HG03575 (cell line): ENCODE measurements around the gene RPS2.
"Not testable (repeated sequence)": the region's sequence is repeated elsewhere in the genome, so short reads cannot be mapped to it uniquely, and the experiment has no call there.

Experiments used
- ATAC-seq: cut with Tn5 transposase; IDR thresholded peaks from one replicate; pipeline ENCODE4 v1.9.1; 2021; ENCODE audit not compliant: unreplicated experiment, insufficient number of reproducible peaks, low FRiP score; ENCODE audit errors: extremely low read depth

RPS2 gene

DNA sequence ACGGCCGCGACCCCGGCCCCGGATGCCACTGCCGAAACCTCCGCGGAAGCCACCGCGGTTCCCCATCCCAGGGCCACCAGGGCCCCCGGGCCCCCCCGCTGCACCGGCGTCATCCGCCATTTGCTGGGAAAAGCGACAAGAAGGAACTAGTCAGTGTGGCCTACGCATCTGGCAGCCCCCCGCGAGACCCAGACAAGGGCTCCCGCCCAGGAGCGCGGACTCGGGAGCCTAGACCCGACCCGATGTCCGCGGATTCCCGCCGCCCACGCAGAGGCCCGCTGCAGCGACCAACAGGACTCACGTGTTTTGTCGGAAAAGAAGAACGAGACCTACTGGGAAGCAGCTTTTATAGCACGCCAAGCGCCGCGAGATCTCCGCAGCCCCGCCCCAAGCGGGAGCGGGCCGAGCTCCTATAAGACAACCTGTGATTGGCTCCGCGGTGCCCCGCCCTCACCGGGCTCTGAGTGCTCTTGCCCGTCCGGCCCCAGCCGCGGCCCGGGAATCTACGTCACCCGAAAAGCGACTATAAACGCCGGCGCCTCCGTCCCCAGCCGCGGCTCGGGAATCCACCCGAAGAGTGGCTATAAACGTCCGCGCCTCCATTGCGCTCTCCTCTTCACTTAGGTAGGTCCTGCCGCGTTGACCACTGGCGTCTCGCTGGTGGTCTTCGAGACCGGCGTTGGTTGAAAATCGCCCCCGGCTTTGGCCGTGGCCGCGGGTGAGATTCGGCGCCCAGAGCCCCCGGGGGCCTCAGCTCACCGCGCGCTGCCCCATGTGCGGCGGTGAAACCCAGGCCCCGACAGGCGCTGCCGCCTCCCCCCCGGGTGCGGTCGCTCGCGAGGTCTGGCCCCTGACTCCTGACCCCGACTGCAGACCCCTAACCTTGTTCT is at the start of gene RPS2:
RPS2 (minus strand) TSS at position 321 of the 890 bp plus-strand sequence; CDS start at position 120, 201 bp downstream.
- no peak for ATAC-seq

DNA sequence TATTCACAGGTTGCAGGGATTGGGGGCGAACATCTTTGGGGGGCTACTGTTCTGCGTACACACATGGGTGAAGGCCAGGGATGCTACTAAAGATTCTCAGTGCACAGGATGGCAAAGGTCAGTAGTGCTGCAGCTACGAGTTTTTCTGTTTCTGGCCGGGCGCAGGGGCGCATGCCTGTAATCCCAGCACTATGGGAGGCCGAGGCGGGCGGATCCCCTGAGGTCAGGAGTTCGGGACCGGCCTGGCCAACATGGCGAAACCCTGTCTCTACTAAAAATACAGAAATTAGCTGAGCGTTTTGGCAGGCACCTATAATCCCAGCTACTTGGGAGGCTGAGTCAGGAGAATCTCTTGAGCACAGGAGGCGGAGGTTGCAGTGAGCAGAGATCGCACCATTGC is 48.9 kb upstream of the RPS2 start:
- ATAC-seq: no peak

DNA sequence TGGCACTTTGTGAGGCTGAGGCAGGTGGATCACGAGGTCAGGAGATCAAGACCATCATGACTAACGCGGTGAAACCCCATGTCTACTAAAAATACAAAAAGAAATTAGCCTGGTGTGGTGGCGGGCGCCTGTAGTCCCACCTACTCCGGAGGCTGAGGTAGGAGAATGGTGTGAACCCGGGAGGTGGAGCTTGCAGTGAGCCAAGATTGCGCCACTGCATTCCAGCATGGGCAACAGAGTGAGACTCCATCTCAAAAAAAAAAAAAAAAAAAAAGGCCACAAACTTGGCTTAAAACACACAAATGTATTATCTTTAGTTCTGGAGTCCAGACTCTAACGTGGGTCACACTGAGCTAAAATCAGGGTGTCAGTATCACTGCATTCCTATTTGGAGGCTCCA is 47.1 kb upstream of the RPS2 start:
- not testable (repeated sequence) for ATAC-seq

DNA sequence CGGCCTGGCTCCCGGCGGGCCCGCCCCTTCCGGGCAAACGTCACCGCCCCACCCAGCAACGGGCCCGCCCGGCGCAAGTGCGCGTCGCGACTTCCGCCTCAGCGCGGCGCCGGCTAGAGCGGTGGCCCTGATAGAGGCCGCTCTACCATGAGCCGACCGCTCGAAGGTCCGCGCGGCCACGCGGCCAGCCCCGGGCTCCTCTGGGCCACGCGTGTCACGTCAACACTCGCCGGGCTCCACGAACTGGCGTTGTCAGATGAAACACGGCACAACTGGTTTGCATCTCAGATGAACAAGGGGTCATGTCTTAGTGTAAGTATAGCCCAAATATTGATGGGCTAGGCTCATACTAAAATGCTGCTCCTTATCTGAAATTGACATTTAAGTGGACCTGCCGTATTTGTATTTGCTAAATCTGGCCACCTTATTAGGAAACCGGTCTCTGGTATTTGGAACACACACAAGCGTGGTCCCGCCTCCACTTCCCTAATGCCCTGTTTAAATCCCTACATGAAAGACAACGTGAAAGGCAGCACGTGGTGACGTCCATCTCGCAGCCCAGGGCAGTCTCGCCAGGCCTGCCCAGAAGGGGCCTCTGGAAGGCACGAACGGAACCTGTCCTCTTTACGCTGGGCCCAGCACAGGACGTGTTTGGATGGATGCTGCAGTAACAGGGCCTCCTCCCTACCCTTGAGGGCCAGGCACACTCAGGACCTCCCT is 45.3 kb upstream of the RPS2 start, which contains the start of gene ZNF598:
ZNF598 (minus strand) TSS at position 31 of the 720 bp plus-strand sequence.
- ATAC-seq: no peak

DNA sequence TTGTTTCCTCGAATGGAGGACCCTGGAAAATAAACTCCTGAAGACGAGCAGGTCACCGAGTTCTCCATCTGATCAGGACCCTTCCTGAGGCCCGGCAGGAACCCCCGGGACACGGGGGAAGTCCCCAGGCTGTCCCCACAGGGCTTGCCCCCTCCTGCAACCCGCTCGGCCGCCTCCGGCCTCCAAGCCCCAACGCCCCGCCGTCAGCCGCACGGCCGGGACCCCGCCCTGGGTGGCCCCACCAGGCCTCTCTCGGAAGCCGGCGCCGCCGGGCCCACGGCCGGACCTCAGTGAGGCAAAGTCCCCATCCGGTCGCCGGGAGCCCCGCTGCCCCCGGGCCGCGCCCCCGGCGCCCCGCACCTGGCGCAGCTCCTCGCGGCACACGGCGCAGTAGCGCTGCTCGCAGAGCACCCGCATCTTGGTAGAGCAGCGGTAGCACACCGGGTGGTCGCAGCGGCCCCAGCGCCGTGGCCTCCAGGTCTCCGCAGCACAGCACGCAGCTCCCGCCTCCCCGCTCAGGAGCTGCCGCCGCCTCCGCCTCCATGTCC is 44.6 kb upstream of the RPS2 start:
- ATAC-seq: no peak

DNA sequence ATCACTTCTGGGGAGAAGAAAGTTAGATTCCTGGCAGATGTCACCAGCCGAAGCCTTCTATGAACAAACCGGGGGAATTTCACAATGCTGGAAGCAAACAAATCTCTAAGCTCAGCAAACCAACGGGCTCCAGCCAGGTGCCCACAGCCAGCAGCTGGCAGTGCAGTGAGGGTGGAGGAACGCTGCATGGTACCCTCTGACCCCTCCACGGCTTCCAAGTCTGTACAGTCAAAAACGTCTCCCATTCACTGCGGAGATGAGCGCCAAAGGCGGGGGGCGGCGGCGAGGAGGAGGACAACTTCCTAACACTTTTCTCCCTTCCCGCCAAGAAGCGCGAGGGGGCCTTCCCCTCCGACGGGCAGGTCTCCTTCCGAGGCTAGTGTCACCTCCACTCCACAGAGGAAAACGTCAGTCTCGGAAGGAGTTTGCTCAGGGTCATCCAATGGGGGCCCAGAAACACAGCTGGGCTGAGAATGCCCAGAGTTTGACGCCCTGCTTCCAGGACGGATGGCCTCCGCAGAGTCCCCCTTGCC is 44.1 kb upstream of the RPS2 start:
- no peak for ATAC-seq

DNA sequence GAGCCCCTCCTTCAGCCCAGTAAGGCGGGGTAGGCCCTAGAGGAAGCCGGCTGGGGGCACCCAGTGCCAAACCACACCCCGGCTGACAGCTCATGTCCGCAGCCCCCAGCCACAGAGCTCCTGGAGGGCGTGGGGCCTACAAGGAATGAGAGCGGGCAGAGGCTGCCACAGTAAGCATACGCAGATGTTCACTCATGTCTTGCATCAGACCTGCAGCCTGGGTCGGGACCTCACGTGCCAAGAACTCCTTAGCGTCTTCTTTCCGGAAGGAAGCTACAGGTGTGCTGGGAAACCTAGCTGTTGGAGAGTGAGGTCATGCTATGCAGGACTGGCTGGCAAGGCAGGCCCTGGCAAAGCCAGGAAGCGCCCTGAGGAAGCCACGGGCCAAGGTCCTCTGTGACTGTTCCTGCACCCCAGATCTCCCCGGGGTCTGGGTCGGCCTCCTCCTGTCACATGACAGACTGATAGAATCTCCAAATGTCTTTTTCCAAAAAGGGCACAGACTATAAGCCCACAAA is 43.4 kb upstream of the RPS2 start:
- no peak for ATAC-seq

DNA sequence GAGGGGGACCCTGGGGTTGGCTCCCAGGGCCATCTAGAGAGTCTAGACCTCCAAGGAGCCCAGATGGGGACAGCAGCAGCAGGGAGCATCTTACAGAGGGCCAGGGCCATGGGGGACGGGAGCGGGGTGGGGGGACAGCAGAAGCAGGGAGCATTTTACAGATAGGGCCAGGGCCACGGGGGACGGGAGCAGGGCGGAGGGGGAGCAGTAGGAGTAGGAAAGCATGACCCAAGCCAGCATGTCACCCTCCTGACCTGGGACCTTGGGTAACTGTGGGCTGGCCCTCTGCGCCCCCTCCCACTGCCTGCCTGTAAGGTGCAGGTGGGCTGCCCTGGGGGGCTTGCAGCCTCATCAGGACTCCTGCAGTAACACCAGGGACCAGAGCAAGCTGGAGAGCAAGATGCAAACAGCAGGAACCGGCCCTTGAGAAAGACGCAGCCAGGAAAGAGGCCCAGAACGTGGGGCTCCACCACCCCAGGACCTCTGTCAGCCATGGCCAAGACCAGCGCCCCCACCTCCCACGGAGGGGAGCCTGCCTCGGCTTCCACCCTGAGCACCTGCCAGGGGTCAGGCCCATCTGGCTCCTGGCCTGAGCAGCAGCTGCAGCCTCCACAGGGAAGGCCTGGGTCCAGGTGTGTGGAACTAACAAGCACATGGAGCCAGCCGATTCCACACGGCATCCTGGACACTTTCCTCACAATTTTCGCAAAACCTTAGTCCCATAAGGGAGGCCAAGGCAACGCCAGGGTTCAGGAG is 42.6 kb upstream of the RPS2 start:
- no peak for ATAC-seq

DNA sequence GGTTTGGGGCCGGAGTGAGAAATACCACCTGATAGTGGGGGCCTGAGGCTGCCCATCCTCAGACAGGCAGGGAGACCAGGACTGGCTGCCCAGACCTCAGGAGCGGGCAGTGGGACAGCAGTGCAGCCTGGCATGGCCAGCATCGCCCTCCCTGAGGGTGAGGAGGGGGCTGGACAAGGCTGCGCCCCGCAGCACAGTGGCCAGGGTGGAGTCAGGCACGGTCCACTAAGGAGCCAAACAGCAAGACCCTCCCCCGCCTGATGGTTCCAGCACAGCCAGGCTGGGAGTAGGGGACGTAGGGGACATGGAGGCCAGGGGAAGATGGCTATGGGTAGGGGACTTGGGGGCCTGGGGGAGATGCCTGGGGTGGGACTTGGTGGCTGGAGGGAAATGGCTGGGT is 41.7 kb upstream of the RPS2 start:
- ATAC-seq: no peak

DNA sequence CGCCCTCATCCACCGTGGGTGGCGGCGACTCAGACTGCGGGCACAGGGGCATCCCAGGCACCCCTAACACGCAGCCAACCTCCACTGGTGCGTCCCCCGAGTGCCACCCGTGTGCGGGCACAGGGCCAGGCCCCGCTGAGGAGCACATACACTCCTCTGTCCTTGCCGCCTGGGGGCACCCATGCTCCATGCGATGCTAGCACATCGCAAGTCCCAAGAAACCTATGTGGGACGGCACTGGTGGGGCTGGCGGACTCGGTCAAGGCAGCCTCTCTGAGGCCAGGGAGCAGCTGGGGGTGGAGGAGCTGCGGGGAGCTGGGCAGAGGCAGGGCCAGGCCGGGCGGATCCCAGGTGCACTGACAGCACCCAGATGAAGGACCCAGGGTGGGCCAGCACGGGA is 41.0 kb upstream of the RPS2 start:
- ATAC-seq: no peak

DNA sequence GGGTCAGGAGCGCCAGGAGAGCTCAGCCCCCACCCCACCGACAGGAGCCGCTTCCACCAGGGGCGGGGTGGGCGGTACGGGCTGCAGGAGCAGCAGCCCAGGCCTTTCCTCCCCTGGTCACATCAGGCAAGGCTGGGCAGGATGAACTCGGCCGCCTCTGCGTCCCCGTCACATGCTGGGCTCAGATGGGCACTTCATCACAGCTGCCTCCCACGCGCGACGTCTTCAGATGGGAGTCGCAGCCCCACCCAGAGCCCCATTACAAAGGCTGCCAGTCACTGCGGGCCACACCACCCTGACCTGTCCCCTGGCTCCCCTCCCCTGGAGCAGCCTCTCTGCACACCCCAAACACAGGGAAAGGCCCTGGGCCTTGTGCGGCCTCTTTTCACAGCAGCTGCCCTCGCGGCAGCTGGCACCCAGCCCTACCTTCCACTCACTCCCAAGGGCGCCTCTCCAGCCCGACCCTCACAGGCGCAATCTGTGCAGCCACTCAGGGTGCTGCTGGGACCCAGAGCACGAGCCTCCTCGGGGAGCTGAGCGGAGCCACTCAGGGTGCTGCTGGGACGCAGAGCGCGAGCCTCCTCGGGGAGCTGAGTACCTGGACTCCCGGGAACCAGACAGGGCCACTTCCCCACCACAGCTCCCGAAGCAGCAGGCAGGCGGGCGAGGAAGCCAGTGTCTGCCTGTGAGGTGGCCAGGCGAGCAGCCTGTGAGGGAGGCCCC is 40.3 kb upstream of the RPS2 start:
- no peak for ATAC-seq

DNA sequence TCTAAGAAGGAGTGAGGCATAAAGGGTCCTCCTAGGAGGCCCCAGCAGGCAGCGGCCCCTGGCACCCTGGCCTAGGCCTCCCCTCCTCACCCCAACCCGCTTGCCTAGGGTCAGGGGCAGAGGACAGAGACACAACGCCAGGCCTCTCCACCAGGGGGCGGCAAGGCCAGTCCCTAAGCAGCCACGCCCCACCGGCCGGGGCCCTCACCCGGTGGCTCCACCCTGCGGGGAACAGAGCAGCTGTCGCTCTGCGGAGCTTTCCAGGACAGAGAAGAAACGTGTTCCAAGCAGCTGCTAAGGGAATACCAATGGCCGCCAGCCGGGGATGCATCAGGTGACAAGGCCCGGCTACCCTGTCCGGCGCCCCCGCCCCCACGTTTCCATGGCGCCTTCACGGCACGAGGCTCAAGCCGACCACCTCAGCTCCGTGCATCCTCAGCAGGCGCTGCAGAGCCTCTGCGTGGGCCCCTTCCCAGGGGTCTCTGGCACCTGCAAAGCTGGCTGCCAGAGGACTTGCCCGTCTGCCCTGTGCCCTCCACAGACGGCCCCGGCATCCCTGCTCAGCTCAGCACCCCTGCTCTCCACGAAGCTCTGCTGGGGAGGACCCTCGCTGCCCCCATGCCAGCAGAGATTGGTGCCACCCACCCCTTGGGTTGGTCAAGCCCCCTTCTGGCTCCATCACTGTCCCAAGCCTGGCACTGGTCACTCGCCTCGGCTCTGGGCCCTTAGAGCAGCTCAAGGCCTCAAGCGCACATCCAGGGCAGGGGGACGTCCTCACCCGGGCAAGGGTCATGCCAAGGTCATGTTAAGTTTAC is 39.4 kb upstream of the RPS2 start:
- no peak for ATAC-seq

DNA sequence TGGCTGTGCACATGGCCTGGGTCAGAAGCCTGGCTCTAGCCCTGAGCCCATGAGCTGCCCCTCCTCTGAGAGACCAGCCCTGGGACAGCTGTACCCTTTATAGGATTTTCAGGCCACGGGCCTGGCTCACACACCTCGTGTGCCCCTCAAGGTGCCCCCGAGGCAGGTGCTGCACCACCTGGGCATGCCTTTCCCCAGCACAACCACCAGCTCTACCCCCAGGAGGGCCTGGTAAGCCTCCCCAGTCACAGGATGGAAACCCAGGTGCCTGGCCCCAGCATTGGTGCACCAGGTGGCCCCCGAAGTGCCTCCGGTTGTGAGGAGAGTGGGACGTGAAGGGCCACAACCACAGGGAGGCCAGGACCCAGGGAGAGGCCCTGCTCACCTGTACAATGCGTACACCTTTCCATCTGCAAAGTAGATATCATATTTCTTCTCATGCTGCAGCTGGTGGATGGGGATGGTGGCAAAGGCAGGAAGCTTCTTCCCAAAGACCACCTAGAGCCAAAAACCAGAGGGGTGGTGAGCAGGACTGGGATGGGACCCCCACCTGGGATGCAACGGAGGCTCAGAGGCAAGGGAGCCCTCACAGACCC is 38.7 kb upstream of the RPS2 start:
- ATAC-seq: no peak

DNA sequence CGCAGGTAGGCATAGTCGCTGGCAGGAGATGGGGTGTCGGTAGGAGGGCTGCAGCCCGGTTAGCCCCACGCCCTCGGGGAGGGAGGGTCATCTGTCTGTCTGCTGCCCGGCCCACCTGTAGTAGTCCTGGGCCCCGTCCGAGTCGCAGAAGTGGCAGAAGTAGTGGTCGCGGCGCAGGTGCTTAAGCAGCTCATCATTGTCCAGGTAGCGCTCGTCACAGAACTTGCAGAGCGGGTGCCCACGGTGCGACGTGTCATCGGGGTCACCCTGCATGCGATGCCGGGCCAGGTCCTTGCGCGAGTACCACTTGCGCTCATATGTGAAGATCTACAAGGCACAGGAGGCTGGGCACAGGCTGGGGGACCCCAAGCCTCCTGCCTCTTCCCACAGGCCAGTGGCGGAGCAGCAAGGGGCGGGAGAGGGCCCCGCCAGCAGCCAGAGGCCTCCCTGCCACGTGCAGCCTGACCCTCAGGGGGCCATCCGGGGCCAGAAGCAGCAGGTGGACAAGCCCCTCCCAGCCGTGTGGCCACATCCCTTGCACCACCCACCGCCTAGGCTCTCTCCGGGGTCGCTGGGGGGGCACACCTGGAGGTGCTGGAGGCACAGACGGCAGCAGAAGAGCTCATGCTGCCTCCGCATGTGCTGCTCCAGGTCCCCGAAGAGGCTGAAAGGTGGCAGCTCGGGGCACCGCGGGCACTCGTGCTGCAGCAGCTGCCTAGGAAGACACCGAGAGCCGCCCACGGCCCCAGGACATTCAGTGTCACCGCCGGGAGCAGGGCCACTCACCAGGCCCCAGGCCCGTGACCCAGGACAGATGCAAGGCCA is 38.0 kb upstream of the RPS2 start:
- no peak for ATAC-seq

DNA sequence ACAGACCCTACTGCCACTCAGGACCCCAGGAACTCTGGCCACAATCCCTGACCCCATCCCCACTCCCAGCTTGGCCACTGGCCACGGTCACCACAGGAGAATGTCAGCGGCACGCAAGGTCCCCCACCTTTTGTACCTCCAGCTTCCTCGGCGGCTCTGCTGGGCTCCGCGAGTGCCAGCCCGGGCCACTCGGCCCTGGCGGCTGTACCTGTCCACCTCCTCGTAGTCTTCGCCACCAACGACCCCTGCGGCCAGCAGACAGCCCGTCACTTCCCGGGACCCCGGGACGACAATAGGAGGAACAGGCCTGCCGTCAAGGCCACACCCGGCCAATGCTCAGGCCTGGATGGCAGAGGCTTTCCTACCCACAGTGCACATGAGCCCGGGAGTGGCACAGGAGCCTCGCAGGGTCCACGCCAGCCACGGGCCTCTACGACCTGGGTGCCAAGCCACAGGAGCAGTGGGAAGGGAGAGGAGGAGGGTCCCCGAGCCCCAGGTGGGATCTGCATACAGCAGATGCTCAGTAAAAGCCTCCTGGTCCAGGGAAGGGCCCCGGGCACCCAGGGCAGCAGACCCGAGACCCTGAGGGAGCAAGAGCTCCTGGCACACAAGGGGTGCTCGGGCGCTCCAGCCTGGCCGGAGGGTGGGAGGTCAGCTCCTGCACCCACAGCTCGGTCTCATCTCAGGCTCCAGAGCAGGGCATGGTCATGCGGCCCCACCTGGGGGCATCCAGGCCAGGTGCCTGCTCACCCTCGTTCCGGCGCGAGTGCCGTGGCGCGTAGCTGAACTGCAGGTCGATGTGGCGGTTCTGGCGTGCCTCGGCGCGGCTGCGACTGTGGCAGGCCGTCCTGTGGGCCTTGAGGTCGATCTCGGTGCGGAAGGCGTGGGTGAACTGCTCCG is 37.1 kb upstream of the RPS2 start:
- no peak for ATAC-seq
